Superior temporal gyrus (tissue), 1 donor: ENCODE measurements around the gene PARP1.
"Not testable (repeated sequence)": the region's sequence is repeated elsewhere in the genome, so short reads cannot be mapped to it uniquely, and the experiment has no call there.

Experiments
- DNase-seq: peaks from one replicate; pipeline ENCODE4 v3.0.0-alpha.2; 2016; ENCODE audit errors: extremely low spot score

The PARP1 gene

GRCh38 chr1:226407497-226408284, at the start of gene PARP1:
PARP1 (minus strand) TSS chr1:226408093; CDS start chr1:226407929, 164 bp downstream.
- DNase-seq, result peak; percentile 87

- DNase-seq, result no peak
These were observed 49.4 kb upstream of the PARP1 start for GRCh38 chr1:226457307-226457712.

GRCh38 chr1:226455843-226456242, 48.0 kb upstream of the PARP1 start:
- DNase-seq, result no peak

GRCh38 chr1:226454349-226454748, 46.5 kb upstream of the PARP1 start:
- no peak for DNase-seq

GRCh38 chr1:226453015-226453704, 45.3 kb upstream of the PARP1 start:
- no peak for DNase-seq

- DNase-seq, result no peak
These were observed 42.8 kb upstream of the PARP1 start for GRCh38 chr1:226450688-226451087.

GRCh38 chr1:226449823-226450222, 41.9 kb upstream of the PARP1 start:
- no peak for DNase-seq

GRCh38 chr1:226447932-226448665, 40.2 kb upstream of the PARP1 start:
- DNase-seq, result no peak

GRCh38 chr1:226446094-226446493, 38.2 kb upstream of the PARP1 start:
- DNase-seq, result no peak

- DNase-seq, result no peak
These were observed 37.0 kb upstream of the PARP1 start for GRCh38 chr1:226444901-226445300.

- DNase-seq, result peak; percentile 20
These were observed 35.5 kb upstream of the PARP1 start for GRCh38 chr1:226443439-226443838.

GRCh38 chr1:226443033-226443432, 35.1 kb upstream of the PARP1 start:
- no peak for DNase-seq

- no peak for DNase-seq
These were observed 33.7 kb upstream of the PARP1 start for GRCh38 chr1:226441629-226442028.

- DNase-seq, result no peak
These were observed 32.6 kb upstream of the PARP1 start for GRCh38 chr1:226440512-226440911.

- DNase-seq, result no peak
These were observed 30.1 kb upstream of the PARP1 start for GRCh38 chr1:226438007-226438406.

GRCh38 chr1:226436855-226437491, 29.1 kb upstream of the PARP1 start:
- no peak for DNase-seq

- no peak for DNase-seq
These were observed 28.6 kb upstream of the PARP1 start for GRCh38 chr1:226436472-226436854.

GRCh38 chr1:226433341-226433720, 25.4 kb upstream of the PARP1 start:
- no peak for DNase-seq

- DNase-seq, result no peak
These were observed 24.9 kb upstream of the PARP1 start for GRCh38 chr1:226432586-226433340.

- not testable (repeated sequence) for DNase-seq
These were observed 24.0 kb upstream of the PARP1 start for GRCh38 chr1:226431898-226432297.
